ENCODE results near the gene FGF2. TPM values are rescaled to one million over a fixed set of nuclear protein-coding genes. Genes with fewer than 3 reads are reported as not detected.

The FGF2 gene
- total RNA-seq, 1 experiment from 2014 or later, result 115 TPM

DNA sequence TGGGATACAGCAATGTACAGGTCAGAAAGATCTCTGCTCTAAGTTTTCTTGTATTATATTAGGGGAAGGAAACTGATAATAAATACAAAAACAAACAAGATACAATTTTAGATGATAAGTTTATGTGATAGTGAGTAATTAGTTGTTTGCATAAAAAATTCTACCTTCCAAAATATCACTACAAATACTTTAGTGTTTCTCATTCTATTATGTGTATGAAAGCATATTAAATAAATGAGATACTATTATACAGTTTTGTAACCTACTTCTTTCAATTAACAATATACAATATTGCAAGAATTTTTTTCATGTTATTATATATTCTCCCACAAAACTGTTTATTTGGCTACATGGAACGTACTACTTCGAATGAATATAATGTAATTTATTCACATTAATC, 4.2 kb upstream of the FGF2 start:
- POLR2A ChIA-PET, result no interaction called here

More for the DNA sequence above, 4.2 kb upstream of the FGF2 start:
- DNase-seq (ENCODE audit: low spot score) (no peak), ATAC-seq (no peak)
- H3K9me3 Mint-ChIP-seq, result no peaks in the 10 kb centered on the region
- CTCF ChIA-PET, result no interaction called here
- TF ChIP-seq, protein P1, sequence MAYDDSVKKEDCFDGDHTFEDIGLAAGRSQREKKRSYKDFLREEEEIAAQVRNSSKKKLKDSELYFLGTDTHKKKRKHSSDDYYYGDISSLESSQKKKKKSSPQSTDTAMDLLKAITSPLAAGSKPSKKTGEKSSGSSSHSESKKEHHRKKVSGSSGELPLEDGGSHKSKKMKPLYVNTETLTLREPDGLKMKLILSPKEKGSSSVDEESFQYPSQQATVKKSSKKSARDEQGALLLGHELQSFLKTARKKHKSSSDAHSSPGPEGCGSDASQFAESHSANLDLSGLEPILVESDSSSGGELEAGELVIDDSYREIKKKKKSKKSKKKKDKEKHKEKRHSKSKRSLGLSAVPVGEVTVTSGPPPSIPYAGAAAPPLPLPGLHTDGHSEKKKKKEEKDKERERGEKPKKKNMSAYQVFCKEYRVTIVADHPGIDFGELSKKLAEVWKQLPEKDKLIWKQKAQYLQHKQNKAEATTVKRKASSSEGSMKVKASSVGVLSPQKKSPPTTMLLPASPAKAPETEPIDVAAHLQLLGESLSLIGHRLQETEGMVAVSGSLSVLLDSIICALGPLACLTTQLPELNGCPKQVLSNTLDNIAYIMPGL (CRISPR knock-in tag; IDR thresholded peaks at IDR 0.05), result no peak
- TF ChIP-seq GRHL2 (CRISPR knock-in tag; IDR thresholded peaks at IDR 0.05; ENCODE audit: insufficient replicate concordance, severe bottlenecking) (no peak), AFF4 (CRISPR knock-in tag; IDR thresholded peaks at IDR 0.05; ENCODE audit: borderline replicate concordance) (no peak), ERG (CRISPR knock-in tag; IDR thresholded peaks at IDR 0.05) (no peak), STAT6 (CRISPR knock-in tag; conservative IDR thresholded peaks at IDR 0.05; ENCODE audit: low read depth) (no peak), MAX (CRISPR knock-in tag; IDR thresholded peaks at IDR 0.05) (no peak)
- H3K27ac Mint-ChIP-seq, result no peak overlapping the region
- no peak overlapping the region for H3K4me3 Mint-ChIP-seq
- H3K27me3 Mint-ChIP-seq (ENCODE audit: low read depth), result no peaks in the 10 kb centered on the region
- no peaks in the 10 kb centered on the region for H3K36me3 Mint-ChIP-seq
- peaks cover 40% of the 10 kb centered on the region for H3K4me1 Mint-ChIP-seq
